Neutrophil (primary cell): Measurements from ENCODE around the gene LGALS1.

ENCODE experiments used
- H3K27ac ChIP-seq: fragments of 200-600 bp; sonication (generic); 2 replicates; pipeline ENCODE4 v1.5.1; 2016; ENCODE audit warnings: mild to moderate bottlenecking, moderate library complexity
- H3K27me3 ChIP-seq: fragments of 200-600 bp; sonication (generic); 2 replicates; pipeline ENCODE4 v1.6.0; 2016; ENCODE audit warnings: mild to moderate bottlenecking
- H3K36me3 ChIP-seq: fragments of 200-600 bp; sonication (generic); 2 replicates; pipeline ENCODE4 v1.5.1; 2017
- H3K4me1 ChIP-seq, 2 experiments: fragments of 200-600 bp in 1 of 2; sonication (generic) in 1 of 2; 1 replicate in 1 of 2; 2 replicates in 1 of 2; pipeline versions ENCODE4 v1.5.1 to v1.6.1; 2013 to 2016; ENCODE audit warnings: low read depth in 1 of 2, low read length in 1 of 2, mild to moderate bottlenecking in 1 of 2, moderate library complexity in 1 of 2; ENCODE audit not compliant: control insufficient read depth in 1 of 2, insufficient read depth in 1 of 2
- H3K4me3 ChIP-seq, 2 experiments: fragments of 200-600 bp in 1 of 2; sonication (generic) in 1 of 2; 1 replicate in 1 of 2; 2 replicates in 1 of 2; pipeline ENCODE4 v1.5.1; 2013 to 2016; ENCODE audit warnings: low read depth in 1 of 2, low read length in 1 of 2, mild to moderate bottlenecking in 1 of 2, moderate library complexity in 1 of 2
- H3K9me3 ChIP-seq: fragments of 200-600 bp; sonication (generic); 2 replicates; pipeline ENCODE4 v1.5.1; 2016
- TF ChIP-seq, protein P1 (sequence below): fragments of 200-600 bp; sonication (generic); IDR thresholded peaks from 2 replicates; pipeline ENCODE4 v1.5.1; 2016; ENCODE audit warnings: antibody characterized with exemption

Gene LGALS1

DNA sequence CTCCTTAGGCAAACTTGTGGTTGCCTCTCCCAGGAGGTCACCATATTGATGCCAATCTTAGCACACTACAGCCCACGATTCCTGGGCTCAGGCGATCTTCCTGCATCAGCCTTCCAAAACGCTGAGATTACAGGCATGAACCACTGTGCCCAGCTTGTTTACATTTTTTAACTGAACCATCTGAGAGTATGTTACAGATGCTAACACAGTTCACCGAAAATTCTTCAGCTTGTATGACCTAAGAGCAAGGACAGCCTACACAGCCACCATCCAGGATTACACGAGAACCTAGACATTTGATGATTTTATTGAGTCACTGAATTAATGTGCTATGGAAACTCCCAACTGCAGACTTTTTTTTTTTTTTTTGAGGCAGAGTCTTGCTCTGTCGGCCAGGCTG lies 5.8 kb upstream of the LGALS1 start:
- Histone ChIP-seq H3K27me3 (peaks cover 17% of the 10 kb centered on the region), H3K4me3 (no peak overlapping the region), H3K36me3 (peaks cover 5% of the 10 kb centered on the region), H3K27ac (no peak overlapping the region), H3K4me1 (peaks cover 16 to 24% of the 10 kb centered on the region in 2 experiments), H3K9me3 (no peaks in the 10 kb centered on the region)
- TF ChIP-seq, protein P1, sequence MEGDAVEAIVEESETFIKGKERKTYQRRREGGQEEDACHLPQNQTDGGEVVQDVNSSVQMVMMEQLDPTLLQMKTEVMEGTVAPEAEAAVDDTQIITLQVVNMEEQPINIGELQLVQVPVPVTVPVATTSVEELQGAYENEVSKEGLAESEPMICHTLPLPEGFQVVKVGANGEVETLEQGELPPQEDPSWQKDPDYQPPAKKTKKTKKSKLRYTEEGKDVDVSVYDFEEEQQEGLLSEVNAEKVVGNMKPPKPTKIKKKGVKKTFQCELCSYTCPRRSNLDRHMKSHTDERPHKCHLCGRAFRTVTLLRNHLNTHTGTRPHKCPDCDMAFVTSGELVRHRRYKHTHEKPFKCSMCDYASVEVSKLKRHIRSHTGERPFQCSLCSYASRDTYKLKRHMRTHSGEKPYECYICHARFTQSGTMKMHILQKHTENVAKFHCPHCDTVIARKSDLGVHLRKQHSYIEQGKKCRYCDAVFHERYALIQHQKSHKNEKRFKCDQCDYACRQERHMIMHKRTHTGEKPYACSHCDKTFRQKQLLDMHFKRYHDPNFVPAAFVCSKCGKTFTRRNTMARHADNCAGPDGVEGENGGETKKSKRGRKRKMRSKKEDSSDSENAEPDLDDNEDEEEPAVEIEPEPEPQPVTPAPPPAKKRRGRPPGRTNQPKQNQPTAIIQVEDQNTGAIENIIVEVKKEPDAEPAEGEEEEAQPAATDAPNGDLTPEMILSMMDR = no peak

DNA sequence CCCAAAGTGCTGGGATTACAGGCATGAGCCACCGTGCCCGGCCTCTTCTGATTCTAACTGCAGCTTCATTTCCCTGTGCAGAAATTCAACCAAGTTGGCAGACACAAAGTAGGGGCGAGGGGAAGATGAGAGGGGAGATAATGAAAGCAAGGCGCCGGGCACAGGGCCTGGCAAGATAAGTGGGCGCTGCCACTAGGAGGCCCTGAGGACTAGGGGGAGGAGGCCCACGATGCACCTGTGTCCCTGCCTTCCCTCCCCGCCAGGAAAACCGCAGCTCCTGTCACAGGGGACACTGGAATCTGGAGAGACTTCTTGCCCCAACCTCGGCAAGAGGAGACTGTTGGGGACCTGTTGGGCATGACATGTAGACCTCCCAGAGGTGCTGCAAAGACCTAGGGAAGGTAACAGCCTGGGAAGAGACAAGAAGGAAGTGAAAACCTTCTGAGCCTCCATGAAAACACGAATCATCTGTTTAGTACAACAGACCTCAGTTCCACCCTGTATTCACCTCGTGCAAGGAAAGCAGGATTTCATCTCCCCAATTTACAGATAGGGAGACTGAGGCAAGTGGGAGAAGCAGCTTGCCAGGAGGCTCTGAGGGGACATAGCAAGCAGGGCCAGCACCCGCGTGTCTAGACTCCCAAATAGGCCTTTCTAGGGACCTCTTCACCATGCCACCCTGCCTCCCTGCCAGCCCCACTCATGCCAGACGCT lies 3.1 kb upstream of the LGALS1 start:
- Histone ChIP-seq H3K4me1 (peaks cover 37 to 52% of the 10 kb centered on the region in 2 experiments), H3K36me3 (no peaks in the 10 kb centered on the region), H3K27me3 (peaks cover 17% of the 10 kb centered on the region), H3K27ac (no peak overlapping the region), H3K4me3 (no peak overlapping the region), H3K9me3 (no peaks in the 10 kb centered on the region)
- TF ChIP-seq, protein P1 = no peak

DNA sequence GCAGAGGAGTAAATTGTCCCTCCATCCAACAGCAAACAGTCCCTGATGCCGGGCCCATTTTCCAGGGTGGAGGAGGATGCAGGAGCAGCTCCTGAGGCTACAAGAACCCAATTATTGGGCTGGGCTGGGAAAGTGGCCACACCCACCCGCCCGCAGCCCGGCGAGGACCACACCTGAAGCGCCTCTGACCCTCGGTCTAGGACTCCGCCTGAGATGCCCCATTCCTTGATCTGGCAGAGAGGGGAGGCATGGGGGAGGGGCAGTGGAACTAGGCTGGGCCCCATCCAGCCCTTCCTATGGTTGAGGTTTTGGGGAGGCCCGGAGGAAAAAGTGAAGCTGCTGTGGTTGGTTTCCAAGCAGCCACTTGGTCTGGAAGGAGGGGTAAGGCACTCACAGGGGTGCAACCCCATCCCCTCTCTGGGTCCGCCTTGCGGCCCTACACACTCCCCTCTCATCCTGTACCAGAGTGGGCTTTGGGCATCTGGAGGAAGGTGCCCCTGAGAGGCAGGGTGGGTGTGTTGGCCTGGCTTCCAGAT lies 2.4 kb upstream of the LGALS1 start:
- H3K36me3 ChIP-seq = no peaks in the 10 kb centered on the region
- H3K27ac ChIP-seq = no peak overlapping the region
- H3K4me1 ChIP-seq = peaks cover 39 to 58% of the 10 kb centered on the region in 2 experiments
- H3K4me3 ChIP-seq = no peak overlapping the region
- peaks cover 17% of the 10 kb centered on the region for H3K27me3 ChIP-seq
- H3K9me3 ChIP-seq = no peaks in the 10 kb centered on the region
- TF ChIP-seq, protein P1 = no peak

DNA sequence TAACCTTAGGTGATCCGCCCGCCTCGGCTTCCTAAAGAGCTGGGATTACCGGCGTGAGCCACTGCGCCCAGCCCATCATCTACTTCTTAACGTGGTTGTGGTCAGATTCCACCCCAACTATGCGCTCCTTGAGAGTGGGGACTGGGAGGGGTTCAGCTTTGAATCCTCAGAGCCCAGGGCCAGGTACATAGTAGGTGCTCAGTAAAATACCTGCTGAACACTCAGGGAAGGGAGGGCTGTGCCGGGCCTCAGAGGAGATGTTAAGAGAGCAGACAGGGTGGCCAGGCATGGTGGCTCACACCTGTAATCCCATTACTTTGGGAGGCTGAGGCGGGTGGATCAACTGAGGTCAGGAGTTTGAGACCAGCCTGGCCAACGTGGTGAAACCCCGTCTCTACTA lies 1.2 kb upstream of the LGALS1 start:
- TF ChIP-seq, protein P1 = no peak
- H3K27ac ChIP-seq = peak overlapping the region; percentile 93
- peak overlapping the region in 1 of 2 experiments; percentile 84 for H3K4me3 ChIP-seq
- peaks cover 17% of the 10 kb centered on the region for H3K27me3 ChIP-seq
- no peaks in the 10 kb centered on the region for H3K36me3 ChIP-seq
- peaks cover 39 to 61% of the 10 kb centered on the region in 2 experiments for H3K4me1 ChIP-seq
- no peaks in the 10 kb centered on the region for H3K9me3 ChIP-seq

DNA sequence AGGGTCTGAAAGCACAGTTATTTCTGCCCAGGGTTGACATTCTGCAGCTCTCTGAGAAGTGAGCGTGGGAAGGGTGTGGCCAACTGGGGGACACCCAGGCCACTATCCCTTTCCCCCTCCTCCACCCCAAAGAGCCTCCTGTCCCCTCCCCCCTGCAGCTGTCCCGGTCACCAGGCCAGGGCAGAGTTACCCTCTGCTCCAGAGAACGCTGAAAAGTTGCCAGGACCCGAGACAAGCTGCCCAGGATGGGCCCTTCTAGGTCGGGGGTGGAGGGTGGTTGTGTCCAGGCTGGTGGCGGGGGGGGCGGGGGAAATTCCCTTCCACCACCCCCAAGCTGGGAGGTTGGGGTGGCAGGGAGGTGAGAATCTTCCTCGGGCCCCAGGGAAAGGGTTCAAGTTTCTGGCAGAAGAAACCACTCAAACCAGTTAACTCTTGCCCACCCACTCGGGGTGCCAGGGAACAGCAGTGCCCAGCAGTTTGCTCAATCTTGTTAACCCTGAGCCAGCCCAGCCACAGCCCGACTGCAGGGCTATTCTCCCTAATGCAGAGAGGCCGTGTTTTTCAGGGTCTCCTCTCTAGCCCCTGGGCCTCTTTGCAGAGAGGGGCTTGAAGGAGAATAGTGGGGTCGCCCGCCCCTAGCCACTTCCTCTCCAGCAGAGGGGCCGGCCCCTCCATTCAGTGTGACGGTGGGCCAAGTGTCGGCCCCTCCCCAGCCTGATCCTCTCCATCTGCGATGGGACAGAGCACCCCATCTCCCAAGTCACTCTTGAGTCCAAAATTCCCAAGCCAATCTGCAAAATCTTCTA lies 697 bp downstream of the LGALS1 start:
- peaks cover 17% of the 10 kb centered on the region for H3K27me3 ChIP-seq
- H3K4me1 ChIP-seq = peaks cover 39 to 62% of the 10 kb centered on the region in 2 experiments
- H3K4me3 ChIP-seq = peak overlapping the region; percentile 62 to 84
- TF ChIP-seq, protein P1 = no peak
- H3K36me3 ChIP-seq = peaks cover 5% of the 10 kb centered on the region
- peak overlapping the region; percentile 93 for H3K27ac ChIP-seq
- no peaks in the 10 kb centered on the region for H3K9me3 ChIP-seq
